ENCODE data around the gene CDH13.

DNA sequence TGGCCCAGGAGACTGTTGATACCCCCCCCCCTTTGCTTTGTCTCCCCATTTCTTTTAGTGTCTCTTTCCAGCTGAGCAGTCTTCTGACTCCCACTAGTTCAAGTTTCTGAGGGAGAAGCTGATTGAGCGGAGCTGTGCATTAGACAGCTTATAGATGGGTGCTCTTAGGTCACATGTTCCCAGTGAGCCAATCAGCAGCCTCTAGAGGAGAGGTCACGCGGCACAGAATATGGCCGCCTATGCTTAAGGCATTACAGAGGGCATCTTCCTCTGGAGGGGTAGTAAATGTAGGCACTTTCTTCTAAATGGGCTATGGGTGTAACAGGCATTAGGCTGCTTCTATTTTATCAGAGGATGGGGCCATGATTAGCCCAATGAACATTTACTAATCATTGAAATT lies 131.6 kb downstream of the CDH13 start:
- TF ChIP-seq ZFP30 (CRISPR knock-in tag; IDR thresholded peaks at IDR 0.05) (no peak), ARNTL (CRISPR knock-in tag; IDR thresholded peaks at IDR 0.05; ENCODE audit: borderline replicate concordance, low read depth) (no peak), ZFP3 (CRISPR knock-in tag; IDR thresholded peaks at IDR 0.05) (no peak), OSR1 (CRISPR knock-in tag; IDR thresholded peaks at IDR 0.05) (no peak), ZNF565 (CRISPR knock-in tag; conservative IDR thresholded peaks at IDR 0.05; ENCODE audit: low read depth) (no peak), GLIS3 (CRISPR knock-in tag; IDR thresholded peaks at IDR 0.05) (no peak), SNAI2 (CRISPR knock-in tag; IDR thresholded peaks at IDR 0.05) (no peak)
- TF ChIP-seq, protein P1, sequence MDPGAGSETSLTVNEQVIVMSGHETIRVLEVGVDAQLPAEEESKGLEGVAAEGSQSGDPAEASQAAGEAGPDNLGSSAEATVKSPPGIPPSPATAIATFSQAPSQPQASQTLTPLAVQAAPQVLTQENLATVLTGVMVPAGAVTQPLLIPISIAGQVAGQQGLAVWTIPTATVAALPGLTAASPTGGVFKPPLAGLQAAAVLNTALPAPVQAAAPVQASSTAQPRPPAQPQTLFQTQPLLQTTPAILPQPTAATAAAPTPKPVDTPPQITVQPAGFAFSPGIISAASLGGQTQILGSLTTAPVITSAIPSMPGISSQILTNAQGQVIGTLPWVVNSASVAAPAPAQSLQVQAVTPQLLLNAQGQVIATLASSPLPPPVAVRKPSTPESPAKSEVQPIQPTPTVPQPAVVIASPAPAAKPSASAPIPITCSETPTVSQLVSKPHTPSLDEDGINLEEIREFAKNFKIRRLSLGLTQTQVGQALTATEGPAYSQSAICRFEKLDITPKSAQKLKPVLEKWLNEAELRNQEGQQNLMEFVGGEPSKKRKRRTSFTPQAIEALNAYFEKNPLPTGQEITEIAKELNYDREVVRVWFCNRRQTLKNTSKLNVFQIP (CRISPR knock-in tag; IDR thresholded peaks at IDR 0.05; ENCODE audit: borderline replicate concordance, low read depth), result no peak
- TF ChIP-seq, protein P2, sequence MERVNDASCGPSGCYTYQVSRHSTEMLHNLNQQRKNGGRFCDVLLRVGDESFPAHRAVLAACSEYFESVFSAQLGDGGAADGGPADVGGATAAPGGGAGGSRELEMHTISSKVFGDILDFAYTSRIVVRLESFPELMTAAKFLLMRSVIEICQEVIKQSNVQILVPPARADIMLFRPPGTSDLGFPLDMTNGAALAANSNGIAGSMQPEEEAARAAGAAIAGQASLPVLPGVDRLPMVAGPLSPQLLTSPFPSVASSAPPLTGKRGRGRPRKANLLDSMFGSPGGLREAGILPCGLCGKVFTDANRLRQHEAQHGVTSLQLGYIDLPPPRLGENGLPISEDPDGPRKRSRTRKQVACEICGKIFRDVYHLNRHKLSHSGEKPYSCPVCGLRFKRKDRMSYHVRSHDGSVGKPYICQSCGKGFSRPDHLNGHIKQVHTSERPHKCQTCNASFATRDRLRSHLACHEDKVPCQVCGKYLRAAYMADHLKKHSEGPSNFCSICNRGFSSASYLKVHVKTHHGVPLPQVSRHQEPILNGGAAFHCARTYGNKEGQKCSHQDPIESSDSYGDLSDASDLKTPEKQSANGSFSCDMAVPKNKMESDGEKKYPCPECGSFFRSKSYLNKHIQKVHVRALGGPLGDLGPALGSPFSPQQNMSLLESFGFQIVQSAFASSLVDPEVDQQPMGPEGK (CRISPR knock-in tag; IDR thresholded peaks at IDR 0.05; ENCODE audit: borderline replicate concordance), result no peak
- TF ChIP-seq, protein P3, sequence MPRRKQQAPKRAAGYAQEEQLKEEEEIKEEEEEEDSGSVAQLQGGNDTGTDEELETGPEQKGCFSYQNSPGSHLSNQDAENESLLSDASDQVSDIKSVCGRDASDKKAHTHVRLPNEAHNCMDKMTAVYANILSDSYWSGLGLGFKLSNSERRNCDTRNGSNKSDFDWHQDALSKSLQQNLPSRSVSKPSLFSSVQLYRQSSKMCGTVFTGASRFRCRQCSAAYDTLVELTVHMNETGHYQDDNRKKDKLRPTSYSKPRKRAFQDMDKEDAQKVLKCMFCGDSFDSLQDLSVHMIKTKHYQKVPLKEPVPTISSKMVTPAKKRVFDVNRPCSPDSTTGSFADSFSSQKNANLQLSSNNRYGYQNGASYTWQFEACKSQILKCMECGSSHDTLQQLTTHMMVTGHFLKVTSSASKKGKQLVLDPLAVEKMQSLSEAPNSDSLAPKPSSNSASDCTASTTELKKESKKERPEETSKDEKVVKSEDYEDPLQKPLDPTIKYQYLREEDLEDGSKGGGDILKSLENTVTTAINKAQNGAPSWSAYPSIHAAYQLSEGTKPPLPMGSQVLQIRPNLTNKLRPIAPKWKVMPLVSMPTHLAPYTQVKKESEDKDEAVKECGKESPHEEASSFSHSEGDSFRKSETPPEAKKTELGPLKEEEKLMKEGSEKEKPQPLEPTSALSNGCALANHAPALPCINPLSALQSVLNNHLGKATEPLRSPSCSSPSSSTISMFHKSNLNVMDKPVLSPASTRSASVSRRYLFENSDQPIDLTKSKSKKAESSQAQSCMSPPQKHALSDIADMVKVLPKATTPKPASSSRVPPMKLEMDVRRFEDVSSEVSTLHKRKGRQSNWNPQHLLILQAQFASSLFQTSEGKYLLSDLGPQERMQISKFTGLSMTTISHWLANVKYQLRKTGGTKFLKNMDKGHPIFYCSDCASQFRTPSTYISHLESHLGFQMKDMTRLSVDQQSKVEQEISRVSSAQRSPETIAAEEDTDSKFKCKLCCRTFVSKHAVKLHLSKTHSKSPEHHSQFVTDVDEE (CRISPR knock-in tag; IDR thresholded peaks at IDR 0.05), result no peak

Measured in SK-N-SH treated with all-trans-retinoic acid at 6 μM for 48 hours (cell line).